Pulmonary artery endothelial cell (primary cell): ENCODE data around the gene SEMA4G. TPM values are rescaled to one million over a fixed set of nuclear protein-coding genes. Genes with fewer than 3 reads are reported as not detected.

Experiments
- DNase-seq: peaks from one replicate; pipeline ENCODE4 v3.0.0-alpha.2; 2011; ENCODE audit warnings: low read depth, low spot score
- total RNA-seq: library from RNA; depleted of rRNA; stranded (reverse); fragments of >200 nt; gene quantifications from 2 replicates; pipeline ENCODE4 v1.2.3, GENCODE V29; 2014

SEMA4G gene, protein sequence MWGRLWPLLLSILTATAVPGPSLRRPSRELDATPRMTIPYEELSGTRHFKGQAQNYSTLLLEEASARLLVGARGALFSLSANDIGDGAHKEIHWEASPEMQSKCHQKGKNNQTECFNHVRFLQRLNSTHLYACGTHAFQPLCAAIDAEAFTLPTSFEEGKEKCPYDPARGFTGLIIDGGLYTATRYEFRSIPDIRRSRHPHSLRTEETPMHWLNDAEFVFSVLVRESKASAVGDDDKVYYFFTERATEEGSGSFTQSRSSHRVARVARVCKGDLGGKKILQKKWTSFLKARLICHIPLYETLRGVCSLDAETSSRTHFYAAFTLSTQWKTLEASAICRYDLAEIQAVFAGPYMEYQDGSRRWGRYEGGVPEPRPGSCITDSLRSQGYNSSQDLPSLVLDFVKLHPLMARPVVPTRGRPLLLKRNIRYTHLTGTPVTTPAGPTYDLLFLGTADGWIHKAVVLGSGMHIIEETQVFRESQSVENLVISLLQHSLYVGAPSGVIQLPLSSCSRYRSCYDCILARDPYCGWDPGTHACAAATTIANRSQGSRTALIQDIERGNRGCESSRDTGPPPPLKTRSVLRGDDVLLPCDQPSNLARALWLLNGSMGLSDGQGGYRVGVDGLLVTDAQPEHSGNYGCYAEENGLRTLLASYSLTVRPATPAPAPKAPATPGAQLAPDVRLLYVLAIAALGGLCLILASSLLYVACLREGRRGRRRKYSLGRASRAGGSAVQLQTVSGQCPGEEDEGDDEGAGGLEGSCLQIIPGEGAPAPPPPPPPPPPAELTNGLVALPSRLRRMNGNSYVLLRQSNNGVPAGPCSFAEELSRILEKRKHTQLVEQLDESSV
- 0.60 and 0.79 TPM in 2 replicates for total RNA-seq

- DNase-seq: no peak
Measured at GRCh38 chr10:100969187-100970075, at the start of gene SEMA4G. Gene SEMA4G (plus strand): TSS chr10:100969504. CDS start chr10:100972913, 3,409 bp downstream.

DNA sequence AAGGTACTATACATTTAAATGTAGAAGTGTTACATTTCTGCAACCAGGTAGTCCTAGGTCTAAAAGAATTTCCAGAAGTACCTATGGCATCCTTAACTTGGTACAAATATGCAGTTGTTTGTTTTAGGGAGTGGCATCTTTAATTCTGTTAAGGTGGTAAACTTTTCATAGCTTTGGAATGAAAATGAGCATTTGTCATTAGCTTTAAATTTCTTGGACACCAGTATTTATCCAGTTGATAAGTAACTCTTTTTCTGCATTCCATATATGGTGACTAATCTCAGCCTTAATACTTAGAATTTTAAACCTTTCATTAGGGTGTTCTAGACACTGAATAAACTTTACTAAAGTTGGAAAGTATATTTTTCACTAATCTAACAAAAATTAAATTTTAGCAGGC lies 45.7 kb upstream of the SEMA4G start:
- DNase-seq: no peak

DNA sequence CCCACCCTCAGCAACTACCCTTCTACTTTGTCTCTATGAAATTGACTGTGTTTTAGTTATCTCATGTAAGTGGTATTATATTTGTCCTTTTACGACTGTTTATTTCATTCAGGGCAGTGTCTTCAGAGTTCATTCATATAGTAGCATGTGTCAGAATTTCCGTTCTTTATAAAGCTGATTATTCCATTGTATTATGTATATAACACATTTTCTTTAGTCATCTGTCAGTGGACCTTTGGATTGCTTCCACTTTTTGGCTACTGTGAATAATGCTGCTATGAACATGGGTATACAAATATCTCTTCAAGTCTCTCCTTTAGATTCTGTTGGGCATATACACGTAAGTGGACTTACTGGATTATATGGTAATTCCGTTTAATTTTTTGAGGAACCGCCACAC lies 42.0 kb upstream of the SEMA4G start:
- DNase-seq: peak; percentile 13

DNA sequence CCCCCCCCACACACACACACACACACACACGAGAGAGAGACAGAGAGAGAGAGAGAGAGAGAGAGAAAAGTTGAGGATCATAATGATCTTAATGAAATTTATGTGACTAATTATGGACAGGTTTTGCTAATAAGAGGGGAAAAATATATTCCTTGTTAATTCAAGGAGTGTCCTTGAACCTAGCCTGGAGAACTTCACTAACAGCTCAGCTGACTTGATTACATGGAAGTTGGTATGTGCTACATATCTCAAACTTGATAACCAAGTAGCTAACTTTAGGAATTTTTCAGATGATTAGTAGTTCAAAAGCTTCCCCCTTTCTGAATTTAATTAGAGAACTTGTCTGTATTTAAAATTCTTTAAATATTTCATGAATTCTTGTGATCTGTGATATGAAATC lies 41.3 kb upstream of the SEMA4G start:
- DNase-seq: no peak

DNA sequence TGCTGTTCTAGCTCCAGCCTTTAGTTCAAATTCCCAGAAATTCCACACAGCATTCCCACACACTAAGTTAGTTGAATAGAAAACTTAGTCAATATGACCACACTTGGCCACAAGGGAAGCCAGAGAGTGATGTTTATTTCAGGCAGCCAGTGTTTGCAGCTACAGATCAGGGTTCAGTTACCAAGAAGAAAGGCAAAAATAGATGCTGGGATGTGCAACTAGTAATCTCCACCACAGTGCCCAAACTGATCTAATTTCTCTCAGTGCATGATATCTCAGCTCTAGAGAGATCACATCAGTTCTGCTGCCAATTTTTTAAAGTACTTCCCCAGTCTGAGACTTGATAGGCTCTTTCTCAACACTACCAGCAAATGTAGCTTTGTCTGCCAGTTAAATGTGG lies 38.9 kb upstream of the SEMA4G start:
- no peak for DNase-seq

DNA sequence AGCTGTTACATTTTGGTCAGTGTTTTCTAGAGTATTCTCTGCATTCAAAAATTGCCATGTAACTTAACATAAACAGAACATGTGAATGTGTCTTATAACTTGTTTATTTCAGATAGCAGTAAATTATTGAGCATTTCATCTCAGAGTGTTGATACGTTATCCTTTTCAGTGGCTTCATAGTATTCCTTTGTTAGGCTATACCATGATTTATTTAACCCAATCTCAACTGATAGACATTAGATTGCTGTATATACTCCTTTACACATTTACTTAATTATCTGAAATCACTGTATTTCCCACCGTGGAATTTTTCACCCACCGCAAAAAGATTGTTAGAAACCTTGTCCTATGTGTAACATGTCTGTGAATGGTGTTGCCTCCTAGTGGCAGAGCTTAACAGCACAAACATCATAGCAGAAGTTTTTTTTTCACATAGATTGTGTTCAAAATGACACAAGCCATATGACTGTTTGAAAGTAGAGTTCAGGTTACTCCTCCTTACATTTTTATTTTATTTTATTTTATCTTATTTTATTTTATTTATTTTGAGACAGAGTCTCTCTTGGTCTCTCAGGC lies 35.1 kb upstream of the SEMA4G start:
- no peak for DNase-seq

DNA sequence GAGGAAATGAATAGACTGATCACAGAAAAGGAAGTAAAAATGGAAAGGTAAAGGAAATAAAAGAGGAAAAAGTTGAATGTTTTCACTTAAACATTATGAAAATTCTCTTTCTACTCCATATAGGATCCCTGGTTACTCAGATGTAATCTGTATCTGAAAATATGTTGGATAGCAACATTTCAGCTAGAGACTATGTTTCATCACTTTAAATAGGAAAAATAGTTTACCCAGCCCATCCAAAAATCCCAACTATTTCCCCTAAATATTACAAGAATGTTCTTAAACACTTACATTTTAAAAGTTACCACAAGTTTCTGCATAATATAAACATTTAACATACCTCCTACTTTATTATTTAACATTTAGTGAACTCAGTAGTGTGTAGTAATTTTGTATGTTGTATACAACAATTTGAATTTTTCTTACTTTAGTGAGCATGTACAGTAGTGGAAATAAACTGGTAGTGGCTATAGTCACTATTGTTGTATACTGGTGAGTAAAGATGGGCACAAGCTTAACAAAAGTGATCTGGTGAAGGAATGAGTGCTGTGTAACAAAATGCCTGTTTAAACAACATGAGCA lies 29.4 kb upstream of the SEMA4G start:
- DNase-seq: no peak

DNA sequence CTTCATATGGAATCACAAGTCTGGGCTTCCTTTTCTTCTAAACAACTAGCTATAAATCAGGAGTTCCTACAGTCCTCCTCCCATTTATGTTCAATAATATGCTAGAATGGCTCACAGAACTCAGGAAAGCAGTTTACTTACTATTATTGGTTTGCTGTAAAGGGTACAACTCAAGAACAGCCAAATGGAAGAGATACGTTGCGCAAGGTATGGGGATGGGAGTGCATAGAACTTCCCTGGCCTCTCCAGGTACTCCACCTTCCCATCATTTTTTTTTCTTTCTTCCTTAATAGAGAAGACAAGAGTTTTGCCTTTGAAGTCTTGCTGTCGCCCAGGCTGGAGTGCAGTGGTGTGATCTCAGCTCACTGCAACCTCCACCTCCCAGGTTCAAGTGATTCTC lies 27.1 kb upstream of the SEMA4G start:
- DNase-seq: no peak

- DNase-seq: no peak
Measured at GRCh38 chr10:100943508-100943907, 25.8 kb upstream of the SEMA4G start.

- DNase-seq: no peak
Measured at GRCh38 chr10:100945754-100946153, 23.6 kb upstream of the SEMA4G start.

- no peak for DNase-seq
Measured at GRCh38 chr10:100948916-100949315, 20.4 kb upstream of the SEMA4G start.

- DNase-seq: no peak
Measured at GRCh38 chr10:100960251-100960650, 9.1 kb upstream of the SEMA4G start.

DNA sequence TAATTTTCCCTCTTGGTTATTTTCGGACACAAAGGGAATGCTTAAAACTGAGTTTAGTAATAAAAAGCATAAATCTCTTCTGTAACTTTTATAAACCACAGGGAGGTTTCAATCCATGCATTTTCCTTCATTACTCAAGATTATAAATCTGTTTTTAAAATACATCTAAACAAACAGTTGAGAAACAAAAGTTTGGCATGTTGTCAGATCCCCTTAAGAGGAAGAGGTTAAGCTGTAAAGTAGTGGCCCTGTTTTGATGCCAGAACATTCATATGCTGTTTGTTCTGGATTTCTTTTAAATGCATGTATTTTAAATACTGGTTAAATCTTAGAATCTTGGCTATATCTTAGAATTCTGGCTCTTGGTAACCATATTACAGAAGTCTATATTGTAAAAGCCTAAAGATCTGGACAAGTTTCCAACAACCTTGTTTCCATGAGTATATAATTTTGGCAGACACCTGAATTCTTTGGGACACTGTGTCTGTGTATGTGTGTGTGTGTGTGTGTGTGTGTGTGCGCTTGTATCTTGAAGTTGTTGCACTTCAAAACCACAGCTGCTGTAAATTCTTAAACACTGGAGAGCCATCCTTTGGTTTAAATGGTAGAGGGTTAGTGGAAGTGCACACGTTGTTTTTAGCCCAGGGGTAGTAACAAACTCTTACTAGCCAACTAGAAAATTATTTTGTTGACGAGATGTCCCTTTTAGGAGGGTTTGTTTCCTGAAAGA lies 6.8 kb upstream of the SEMA4G start:
- DNase-seq: no peak

DNA sequence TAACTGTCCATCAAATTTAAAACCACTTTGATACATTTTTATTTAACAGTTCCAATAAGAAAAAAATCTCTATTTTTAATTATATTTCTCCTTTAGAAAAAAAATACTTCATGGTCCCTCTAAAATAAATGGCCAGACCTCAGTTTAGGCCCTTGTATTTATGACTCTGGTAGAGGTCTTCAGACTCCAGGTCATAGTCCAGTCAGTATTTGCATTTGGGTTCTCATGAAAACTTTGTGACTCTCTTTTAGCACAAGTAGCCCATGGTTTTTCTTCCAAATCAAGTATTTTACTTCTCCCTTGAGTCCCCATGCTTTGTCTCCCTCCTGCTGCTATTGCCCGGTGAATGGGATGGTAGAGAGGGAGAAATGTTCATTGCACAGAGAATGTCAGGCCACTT lies 5.5 kb upstream of the SEMA4G start:
- no peak for DNase-seq

DNA sequence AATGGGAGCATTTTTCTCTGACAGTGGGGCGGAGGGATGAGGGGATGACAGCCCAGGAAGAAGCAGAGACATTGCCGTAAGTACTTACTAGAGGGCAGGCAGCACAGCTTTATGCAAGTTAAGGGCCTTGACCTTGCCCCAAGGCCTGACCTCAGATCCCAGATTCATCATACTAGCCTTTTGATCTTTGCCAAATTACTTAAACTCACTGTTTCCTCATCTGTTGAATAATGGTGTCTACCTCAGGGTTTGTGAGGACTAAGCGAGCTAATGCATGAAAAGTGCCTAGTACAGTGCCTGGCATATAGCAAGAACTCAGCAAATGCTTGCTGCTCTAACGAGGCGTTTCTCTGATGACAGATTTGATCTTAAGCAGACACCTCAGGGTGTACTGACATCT lies 3.5 kb upstream of the SEMA4G start:
- DNase-seq: no peak

DNA sequence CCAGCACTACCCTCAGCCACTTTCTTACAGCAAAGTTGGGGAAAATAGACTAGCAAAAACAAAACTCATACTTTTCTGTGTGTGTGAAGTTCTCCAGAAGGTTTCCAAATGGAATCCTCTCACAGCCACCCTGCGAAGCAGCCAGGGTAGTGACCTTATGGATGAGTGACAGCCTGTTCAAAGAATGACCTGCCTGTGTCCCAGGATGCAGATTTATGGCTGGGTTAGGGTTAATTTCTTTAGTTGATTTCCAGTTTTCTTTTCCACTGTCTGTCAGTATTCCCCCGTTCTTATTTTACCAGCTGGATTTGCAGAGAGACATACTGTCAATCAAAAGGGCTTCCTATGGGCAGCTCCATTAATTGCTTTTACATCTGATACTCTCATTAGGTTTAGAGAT lies 2.4 kb upstream of the SEMA4G start:
- no peak for DNase-seq

- no peak for DNase-seq
Measured at GRCh38 chr10:100967332-100967731, 2.0 kb upstream of the SEMA4G start.

- DNase-seq: no peak
Measured at GRCh38 chr10:100968062-100968736, 1.1 kb upstream of the SEMA4G start.

DNA sequence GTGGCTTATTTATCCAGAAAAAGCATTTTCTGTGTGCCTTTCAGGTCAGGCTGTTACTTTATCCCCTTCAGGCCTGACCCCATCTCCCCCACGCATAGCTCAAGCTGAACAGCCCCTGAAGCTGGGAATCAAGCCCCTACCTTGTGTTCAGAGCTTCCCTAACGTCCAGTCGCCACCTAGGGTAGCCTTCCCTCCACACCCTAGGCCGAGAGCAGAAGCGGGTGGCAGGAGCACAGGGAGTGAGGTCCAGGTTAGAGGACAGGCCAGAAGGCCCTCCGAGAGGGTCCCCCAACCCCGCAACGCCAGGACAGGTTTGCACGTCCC lies 479 bp upstream of the SEMA4G start:
- DNase-seq: no peak
